Colonic mucosa (tissue), 4 donors: ENCODE data around the gene DNMT3B. TPM values are rescaled to one million over a fixed set of nuclear protein-coding genes. Genes with fewer than 3 reads are reported as not detected.

Experiments
- DNase-seq: peaks from one replicate; pipeline ENCODE4 v3.0.0-alpha.2; 2020
- H3K27ac ChIP-seq: fragments of 200-600 bp; one replicate; pipeline ENCODE4 v1.8.0; 2021
- H3K27me3 ChIP-seq: fragments of 200-600 bp; one replicate; pipeline ENCODE4 v1.8.0; 2021
- H3K36me3 ChIP-seq: fragments of 200-600 bp; one replicate; pipeline ENCODE4 v1.8.0; 2021
- H3K4me1 ChIP-seq: fragments of 200-600 bp; one replicate; pipeline ENCODE4 v1.8.0; 2021; ENCODE audit warnings: mild to moderate bottlenecking
- H3K4me3 ChIP-seq: fragments of 200-600 bp; one replicate; pipeline ENCODE4 v1.8.0; 2021
- H3K9ac ChIP-seq, 2 donors: one replicate each; pipeline ENCODE4 v1.7.0; 2013; ENCODE audit warnings: control low read depth in 2 of 2, low read depth in 2 of 2, low read length in 2 of 2
- H3K9me3 ChIP-seq: fragments of 200-600 bp; one replicate; pipeline ENCODE4 v1.8.0; 2021
- intact Hi-C: fragments of 100-400 bp; cut with DNase I; formaldehyde crosslinking; loops from one replicate; pipeline ENCODE4 v1.14.1; 2022
- total RNA-seq, 2 donors: library from RNA; stranded (reverse); fragmentation: NEBNext Ultra II Directional in 1 of 2; extraction: Animal tissue kit (Norgen Biotek cat#: 25700) in 1 of 2; gene quantifications; one replicate each; pipeline ENCODE4 v1.2.1, GENCODE V29; 2021
- TF ChIP-seq, protein P1 (sequence below): fragments of 200-600 bp; IDR thresholded peaks from one replicate; pipeline ENCODE4 v1.8.0; 2022; ENCODE audit warnings: antibody characterized with exemption, mild to moderate bottlenecking
- donor health status: healthy.
- donor health status: DM: no; HTN: no; CAD: no.
- donor health status: DM: no; HTN: no; CAD: no.

Gene DNMT3B
- total RNA-seq, 2 donors from 2014 or later, result 0.80 to 3.3 TPM

- peaks cover 5% of the 10 kb centered on the region for H3K36me3 ChIP-seq
- H3K9ac ChIP-seq, result no peak overlapping the region
- intact Hi-C loops, result no loop called here
- no peaks in the 10 kb centered on the region for H3K4me1 ChIP-seq
- no peak overlapping the region for H3K4me3 ChIP-seq
- no peaks in the 10 kb centered on the region for H3K27me3 ChIP-seq
- no peak for DNase-seq
- TF ChIP-seq, protein P1, sequence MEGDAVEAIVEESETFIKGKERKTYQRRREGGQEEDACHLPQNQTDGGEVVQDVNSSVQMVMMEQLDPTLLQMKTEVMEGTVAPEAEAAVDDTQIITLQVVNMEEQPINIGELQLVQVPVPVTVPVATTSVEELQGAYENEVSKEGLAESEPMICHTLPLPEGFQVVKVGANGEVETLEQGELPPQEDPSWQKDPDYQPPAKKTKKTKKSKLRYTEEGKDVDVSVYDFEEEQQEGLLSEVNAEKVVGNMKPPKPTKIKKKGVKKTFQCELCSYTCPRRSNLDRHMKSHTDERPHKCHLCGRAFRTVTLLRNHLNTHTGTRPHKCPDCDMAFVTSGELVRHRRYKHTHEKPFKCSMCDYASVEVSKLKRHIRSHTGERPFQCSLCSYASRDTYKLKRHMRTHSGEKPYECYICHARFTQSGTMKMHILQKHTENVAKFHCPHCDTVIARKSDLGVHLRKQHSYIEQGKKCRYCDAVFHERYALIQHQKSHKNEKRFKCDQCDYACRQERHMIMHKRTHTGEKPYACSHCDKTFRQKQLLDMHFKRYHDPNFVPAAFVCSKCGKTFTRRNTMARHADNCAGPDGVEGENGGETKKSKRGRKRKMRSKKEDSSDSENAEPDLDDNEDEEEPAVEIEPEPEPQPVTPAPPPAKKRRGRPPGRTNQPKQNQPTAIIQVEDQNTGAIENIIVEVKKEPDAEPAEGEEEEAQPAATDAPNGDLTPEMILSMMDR, result no peak
- no peaks in the 10 kb centered on the region for H3K9me3 ChIP-seq
- no peak overlapping the region for H3K27ac ChIP-seq
Observed at GRCh38 chr20:32848846-32849245, 86.7 kb downstream of the DNMT3B start.

- Histone ChIP-seq H3K4me1 (no peaks in the 10 kb centered on the region), H3K9ac (no peak overlapping the region), H3K36me3 (peaks cover 5% of the 10 kb centered on the region), H3K9me3 (no peaks in the 10 kb centered on the region), H3K4me3 (no peak overlapping the region), H3K27me3 (no peaks in the 10 kb centered on the region), H3K27ac (no peak overlapping the region)
- intact Hi-C loops, result no loop called here
- no peak for DNase-seq
- TF ChIP-seq, protein P1, result no peak
Observed at GRCh38 chr20:32849577-32849976, 87.4 kb downstream of the DNMT3B start.

DNA sequence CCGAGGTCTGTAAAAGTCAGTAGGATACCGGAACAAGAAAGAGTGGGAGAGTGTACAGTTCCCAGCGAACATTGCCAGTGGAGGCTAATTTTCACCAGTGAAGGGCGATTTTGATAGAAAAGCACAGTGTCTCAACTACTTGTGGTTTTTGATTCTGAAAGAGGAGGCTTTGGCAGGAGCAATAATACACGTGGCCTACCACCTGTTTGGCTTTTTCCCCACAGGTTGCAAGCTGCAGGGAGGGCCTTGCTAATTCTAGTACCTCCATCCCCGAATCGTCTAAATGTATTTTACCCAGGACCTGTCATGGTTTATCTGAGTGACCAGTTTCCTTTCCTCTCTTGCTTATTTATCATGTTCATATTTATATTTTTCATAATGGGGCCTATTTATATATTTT lies 93.2 kb downstream of the DNMT3B start:
- intact Hi-C loops, result no loop called here
- Histone ChIP-seq H3K4me1 (no peaks in the 10 kb centered on the region), H3K27me3 (no peaks in the 10 kb centered on the region), H3K9ac (no peak overlapping the region), H3K27ac (no peak overlapping the region), H3K9me3 (no peaks in the 10 kb centered on the region), H3K36me3 (no peaks in the 10 kb centered on the region), H3K4me3 (no peak overlapping the region)
- DNase-seq, result no peak
- TF ChIP-seq, protein P1, result no peak

GRCh38 chr20:32858189-32858588 lies 96.0 kb downstream of the DNMT3B start:
- Histone ChIP-seq H3K27me3 (no peaks in the 10 kb centered on the region), H3K36me3 (no peaks in the 10 kb centered on the region), H3K27ac (no peak overlapping the region), H3K9ac (no peak overlapping the region), H3K9me3 (no peaks in the 10 kb centered on the region), H3K4me3 (no peak overlapping the region), H3K4me1 (no peaks in the 10 kb centered on the region)
- TF ChIP-seq, protein P1, result no peak
- DNase-seq, result no peak
- intact Hi-C loops, result no loop called here

Other genes with a start within 250 kb of the DNMT3B start
- gene NOL4L, start 177.1 kb upstream of the DNMT3B start, total RNA-seq, result 10 to 100 TPM; 54.2 to 58.0 TPM
- gene C20orf203, start 88.4 kb upstream of the DNMT3B start, total RNA-seq, result not detected
- 10 to 100 TPM; 28.9 to 43.8 TPM for gene COMMD7, start 18.9 kb upstream of the DNMT3B start, total RNA-seq
- gene MAPRE1, start 57.6 kb downstream of the DNMT3B start, total RNA-seq, result 100 to 1,000 TPM in 1 of 2 donors, 10 to 100 TPM in 1; 88.7 to 101 TPM
- gene EFCAB8, start 96.5 kb downstream of the DNMT3B start, total RNA-seq, result under 1 TPM; 0.11 to 0.72 TPM
- gene SUN5, start 242.0 kb downstream of the DNMT3B start, total RNA-seq, result not detected
- under 1 TPM in 1 of 2 donors, not detected in 1; 0.35 TPM for gene BPIFB2, start 245.3 kb downstream of the DNMT3B start, total RNA-seq